ENCODE measurements around the gene HS3ST2. TPM values are rescaled to one million over a fixed set of nuclear protein-coding genes. Genes with fewer than 3 reads are reported as not detected.

The HS3ST2 gene
- total and polyA plus RNA-seq, 12 donors, result 0.04 to 0.66 (median 0.32) TPM; not detected in 1

GRCh38 chr16:22843856-22844255 lies 29.9 kb downstream of the HS3ST2 start:
- DNase-seq (no peak), ATAC-seq (no peak)
- no peaks in the 10 kb centered on the region for H3K9me3 ChIP-seq
- H3K27me3 ChIP-seq, result peaks cover 0 to 33% (median 8%) of the 10 kb centered on the region in 7 donors
- 52 to 64% methylated on average over 2 of the region's 2 CpGs for WGBS, 2 donors
- no peak overlapping the region for H3K27ac ChIP-seq
- intact Hi-C loops (cut with DNase I), result no loop called here
- no peaks in the 10 kb centered on the region for H3K36me3 ChIP-seq
- no peak overlapping the region for H3K4me3 ChIP-seq
- TF ChIP-seq, protein P1, sequence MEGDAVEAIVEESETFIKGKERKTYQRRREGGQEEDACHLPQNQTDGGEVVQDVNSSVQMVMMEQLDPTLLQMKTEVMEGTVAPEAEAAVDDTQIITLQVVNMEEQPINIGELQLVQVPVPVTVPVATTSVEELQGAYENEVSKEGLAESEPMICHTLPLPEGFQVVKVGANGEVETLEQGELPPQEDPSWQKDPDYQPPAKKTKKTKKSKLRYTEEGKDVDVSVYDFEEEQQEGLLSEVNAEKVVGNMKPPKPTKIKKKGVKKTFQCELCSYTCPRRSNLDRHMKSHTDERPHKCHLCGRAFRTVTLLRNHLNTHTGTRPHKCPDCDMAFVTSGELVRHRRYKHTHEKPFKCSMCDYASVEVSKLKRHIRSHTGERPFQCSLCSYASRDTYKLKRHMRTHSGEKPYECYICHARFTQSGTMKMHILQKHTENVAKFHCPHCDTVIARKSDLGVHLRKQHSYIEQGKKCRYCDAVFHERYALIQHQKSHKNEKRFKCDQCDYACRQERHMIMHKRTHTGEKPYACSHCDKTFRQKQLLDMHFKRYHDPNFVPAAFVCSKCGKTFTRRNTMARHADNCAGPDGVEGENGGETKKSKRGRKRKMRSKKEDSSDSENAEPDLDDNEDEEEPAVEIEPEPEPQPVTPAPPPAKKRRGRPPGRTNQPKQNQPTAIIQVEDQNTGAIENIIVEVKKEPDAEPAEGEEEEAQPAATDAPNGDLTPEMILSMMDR (IDR thresholded peaks at IDR 0.05), result no peak
- peaks cover 0 to 2% (median 0%) of the 10 kb centered on the region in 9 donors for H3K4me1 ChIP-seq

GRCh38 chr16:22844416-22844815 lies 30.5 kb downstream of the HS3ST2 start:
- no peak for DNase-seq
- H3K27ac ChIP-seq, result no peak overlapping the region
- peaks cover 0 to 2% (median 0%) of the 10 kb centered on the region in 9 donors for H3K4me1 ChIP-seq
- intact Hi-C loops (cut with DNase I), result no loop called here
- no peak for ATAC-seq
- no peaks in the 10 kb centered on the region for H3K9me3 ChIP-seq
- TF ChIP-seq, protein P1 (IDR thresholded peaks at IDR 0.05), result no peak
- 76 to 78% methylated on average over 3 of the region's 3 CpGs for WGBS, 2 donors
- H3K4me3 ChIP-seq, result no peak overlapping the region
- no peaks in the 10 kb centered on the region for H3K36me3 ChIP-seq
- peaks cover 0 to 38% (median 8%) of the 10 kb centered on the region in 7 donors for H3K27me3 ChIP-seq

DNA sequence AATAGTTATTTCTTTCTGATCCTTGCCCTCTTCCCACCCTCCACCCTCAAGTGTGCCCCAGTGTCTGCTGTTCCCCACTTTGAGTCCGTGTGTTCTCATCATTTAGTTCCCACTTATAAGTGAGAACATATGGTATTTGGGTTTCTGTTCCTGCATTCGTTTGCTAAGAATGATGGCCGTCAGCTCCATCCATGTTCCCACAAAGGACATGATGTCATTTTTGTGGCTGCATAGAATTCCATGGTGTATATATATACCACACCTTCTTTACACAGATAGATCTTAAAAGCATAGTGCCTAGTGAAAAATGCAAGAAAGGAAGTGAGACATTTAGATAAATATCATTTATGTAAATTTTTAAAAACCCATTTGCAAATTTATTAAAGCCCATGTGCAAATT lies 33.1 kb downstream of the HS3ST2 start:
- Histone ChIP-seq H3K36me3 (no peaks in the 10 kb centered on the region), H3K4me1 (peaks cover 0 to 2% (median 0%) of the 10 kb centered on the region in 9 donors), H3K4me3 (no peak overlapping the region), H3K9me3 (no peaks in the 10 kb centered on the region), H3K27me3 (peaks cover 0 to 35% (median 7%) of the 10 kb centered on the region in 7 donors), H3K27ac (no peak overlapping the region)
- intact Hi-C loops (cut with DNase I), result no loop called here
- DNase-seq (no peak), ATAC-seq (no peak)
- TF ChIP-seq, protein P1 (IDR thresholded peaks at IDR 0.05), result no peak
- WGBS, 2 donors, result 66 to 69% methylated on average over 3 of the region's 3 CpGs

DNA sequence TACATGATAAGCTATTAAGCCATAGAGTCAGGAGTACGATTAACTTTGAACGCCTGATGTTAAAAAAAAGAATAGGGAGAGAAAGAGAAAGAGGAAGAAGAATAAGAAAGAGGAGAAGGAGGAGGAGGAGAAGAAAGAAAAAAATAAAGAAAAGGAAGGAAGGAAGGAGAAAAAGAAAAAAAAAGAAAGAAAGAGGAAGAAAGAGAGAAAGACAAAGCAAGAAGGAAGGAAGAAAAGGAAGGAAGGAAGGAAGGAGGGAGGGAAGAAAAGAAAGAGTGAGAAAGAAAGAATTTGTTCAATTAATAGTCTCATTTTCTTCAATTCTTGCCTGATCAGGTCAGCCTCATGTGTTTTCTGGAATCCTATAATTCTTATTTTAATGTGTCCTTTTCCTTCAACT lies 33.7 kb downstream of the HS3ST2 start:
- no peak overlapping the region for H3K4me3 ChIP-seq
- TF ChIP-seq, protein P1 (IDR thresholded peaks at IDR 0.05), result no peak
- intact Hi-C loops (cut with DNase I), result no loop called here
- H3K9me3 ChIP-seq, result no peaks in the 10 kb centered on the region
- no peak for ATAC-seq
- 93 to 96% methylated on average over 2 of the region's 2 CpGs for WGBS, 2 donors
- no peak for DNase-seq
- no peaks in the 10 kb centered on the region for H3K36me3 ChIP-seq
- no peak overlapping the region for H3K27ac ChIP-seq
- H3K27me3 ChIP-seq, result peaks cover 0 to 33% (median 3%) of the 10 kb centered on the region in 7 donors
- H3K4me1 ChIP-seq, result peaks cover 0 to 2% (median 0%) of the 10 kb centered on the region in 9 donors
